Esophagus squamous epithelium (tissue), 5 donors: ENCODE results near the gene FYN. TPM values are rescaled to one million over a fixed set of nuclear protein-coding genes. Genes with fewer than 3 reads are reported as not detected.

Source experiments
- DNase-seq: peaks from one replicate; lab custom pipeline; 2025; lab: John Stamatoyannopoulos, UW
- H3K27ac ChIP-seq, 4 donors: fragments of 200-600 bp; sonication (generic); one replicate each; pipeline ENCODE4 v1.5.1; 2016 to 2019; ENCODE audit warnings: mild to moderate bottlenecking in 1 of 4
- H3K27me3 ChIP-seq, 4 donors: fragments of 200-600 bp; sonication (generic); 1 replicate in 3 of 4; 2 replicates in 1 of 4; pipeline versions ENCODE4 v1.5.1 to v1.6.0; 2017 to 2021; ENCODE audit warnings: antibody characterized with exemption in 1 of 4
- H3K36me3 ChIP-seq, 3 donors: fragments of 200-600 bp; sonication (generic); one replicate each; pipeline ENCODE4 v1.5.1; 2016 to 2019
- H3K4me1 ChIP-seq, 3 donors: fragments of 200-600 bp; sonication (generic); one replicate each; pipeline ENCODE4 v1.5.1; 2017 to 2019
- H3K4me3 ChIP-seq, 4 donors: fragments of 200-600 bp; sonication (generic); 1 replicate in 3 of 4; 2 replicates in 1 of 4; pipeline ENCODE4 v1.5.1; 2016 to 2019; ENCODE audit warnings: mild to moderate bottlenecking in 2 of 4, moderate library complexity in 1 of 4
- H3K9me3 ChIP-seq, 3 donors: fragments of 200-600 bp; sonication (generic); one replicate each; pipeline ENCODE4 v1.5.1; 2016 to 2019
- CTCF ChIP-seq, 6 experiments: fragments of 450-650 bp in 4 of 6; fragments of 200-600 bp in 2 of 6; sonication (generic) in 2 of 6; IDR thresholded peaks; one replicate each; pipeline ENCODE4 v1.5.1; 2016 to 2019; ENCODE audit warnings: antibody characterized with exemption in 6 of 6, mild to moderate bottlenecking in 4 of 6, moderate library complexity in 4 of 6
- POLR2A ChIP-seq, 4 donors: fragments of 450-650 bp; IDR thresholded peaks; one replicate each; pipeline ENCODE4 v1.6.1; 2017; ENCODE audit warnings: antibody characterized with exemption in 4 of 4, mild to moderate bottlenecking in 4 of 4, moderate library complexity in 3 of 4
- WGBS, 2 donors: methylation state at CpG; one replicate each; pipeline ENCODE4 v1.1.5; 2018; 5-methylcytosine and 5-hydroxymethylcytosine counted together
- intact Hi-C: fragments of 100-400 bp; cut with DNase I; formaldehyde crosslinking; loops from one replicate; pipeline ENCODE4 v1.15.0; 2022
- total RNA-seq, 4 donors: library from RNA; depleted of rRNA; stranded (reverse); fragments of >200 nt; gene quantifications; one replicate each; pipeline ENCODE4 v1.1.0, GENCODE V29; 2016
- donor health status: DM: yes; HTN: yes; CAD: no.

Gene FYN
- total RNA-seq, 4 donors from 2014 or later = 11.8 to 54.6 (median 21.4) TPM

GRCh38 chr6:111664565-111665030, 208.7 kb downstream of the FYN start:
- Histone ChIP-seq H3K4me3 (no peak overlapping the region), H3K27me3 (no peaks in the 10 kb centered on the region), H3K27ac (peak overlapping the region in 3 of 4 donors; percentile 67 to 80 (median 77)), H3K36me3 (peaks cover 0 to 1% (median 0%) of the 10 kb centered on the region in 3 donors), H3K9me3 (no peaks in the 10 kb centered on the region), H3K4me1 (peaks cover 0 to 75% (median 29%) of the 10 kb centered on the region in 3 donors)
- TF ChIP-seq CTCF (IDR thresholded peaks at IDR 0.05) = no peak
- TF ChIP-seq POLR2A (IDR thresholded peaks at IDR 0.05) = no peak
- 73 to 83% methylated on average over 7 of the region's 7 CpGs for WGBS, 2 donors
- no peak for DNase-seq
- intact Hi-C loops = no loop called here

- H3K4me1 ChIP-seq = peaks cover 0 to 74% (median 29%) of the 10 kb centered on the region in 3 donors
- peak overlapping the region; percentile 46 to 80 (median 72) for H3K27ac ChIP-seq
- H3K27me3 ChIP-seq = no peaks in the 10 kb centered on the region
- intact Hi-C loops = no loop called here
- TF ChIP-seq CTCF (IDR thresholded peaks at IDR 0.05) = no peak
- peak overlapping the region in 1 of 4 donors; percentile 5 for H3K4me3 ChIP-seq
- no peaks in the 10 kb centered on the region for H3K9me3 ChIP-seq
- H3K36me3 ChIP-seq = no peaks in the 10 kb centered on the region
- DNase-seq = no peak
- WGBS, 2 donors = 64 to 71% methylated on average over 15 of the region's 15 CpGs
These were observed 209.3 kb downstream of the FYN start for GRCh38 chr6:111663692-111664564.

DNA sequence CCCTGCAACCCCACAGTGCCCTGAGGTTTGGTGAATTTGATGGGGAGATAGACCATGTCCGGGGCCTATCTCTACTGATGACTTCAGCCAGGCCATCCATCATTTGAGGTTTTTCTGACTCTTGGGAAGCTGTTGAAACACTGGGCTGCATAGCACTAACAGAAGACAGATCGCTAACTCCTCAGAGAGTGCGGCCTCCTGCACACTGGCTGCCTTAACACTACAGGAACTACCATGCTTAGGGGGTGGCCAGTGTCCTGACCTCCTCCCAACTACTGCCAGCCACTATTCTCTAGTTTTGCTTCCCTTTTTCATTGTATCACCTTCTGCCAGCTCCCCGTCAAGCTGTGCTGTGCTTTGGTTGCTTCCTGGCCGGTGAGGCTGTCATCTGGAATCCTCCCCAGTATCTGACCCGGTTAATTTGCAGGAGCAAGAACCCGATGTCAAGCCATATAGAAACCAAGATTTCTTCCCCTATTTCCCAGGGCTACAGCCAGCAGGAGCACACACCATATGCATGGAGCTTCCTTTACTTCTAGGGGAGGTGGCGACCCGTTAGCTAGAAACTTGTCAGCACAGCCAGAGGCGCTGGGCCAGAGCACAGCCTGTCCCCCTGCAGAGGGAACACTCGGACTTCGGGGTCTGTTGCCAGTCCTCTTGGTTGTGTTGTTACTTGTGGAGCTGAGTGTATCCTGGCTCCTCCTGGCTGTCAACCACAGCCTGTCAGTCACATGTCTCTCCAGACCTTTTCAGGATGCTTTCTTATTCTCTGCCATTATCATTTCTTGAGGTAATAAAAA, 210.3 kb downstream of the FYN start:
- Histone ChIP-seq H3K36me3 (no peaks in the 10 kb centered on the region), H3K27me3 (no peaks in the 10 kb centered on the region), H3K4me3 (no peak overlapping the region), H3K9me3 (no peaks in the 10 kb centered on the region), H3K4me1 (peaks cover 0 to 74% (median 36%) of the 10 kb centered on the region in 3 donors), H3K27ac (peak overlapping the region; percentile 46 to 80 (median 72))
- DNase-seq = no peak
- intact Hi-C loops = no loop called here
- TF ChIP-seq POLR2A (IDR thresholded peaks at IDR 0.05) (no peak), CTCF (IDR thresholded peaks at IDR 0.05) (no peak)
- 68 to 75% methylated on average over 10 to 12 of the region's 12 CpGs for WGBS, 2 donors

GRCh38 chr6:111662072-111662793, 211.0 kb downstream of the FYN start:
- intact Hi-C loops = no loop called here
- 60 to 64% methylated on average over 8 of the region's 8 CpGs for WGBS, 2 donors
- Histone ChIP-seq H3K4me3 (no peak overlapping the region), H3K4me1 (peaks cover 0 to 72% (median 34%) of the 10 kb centered on the region in 3 donors), H3K27me3 (no peaks in the 10 kb centered on the region), H3K27ac (peak overlapping the region in 3 of 4 donors; percentile 67 to 80 (median 77)), H3K36me3 (no peaks in the 10 kb centered on the region), H3K9me3 (no peaks in the 10 kb centered on the region)
- DNase-seq = no peak
- TF ChIP-seq POLR2A (IDR thresholded peaks at IDR 0.05) (no peak), CTCF (IDR thresholded peaks at IDR 0.05) (no peak)
